IMR-90 (cell line): ENCODE measurements around the gene SKIC3. TPM values are rescaled to one million over a fixed set of nuclear protein-coding genes. Genes with fewer than 3 reads are reported as not detected.

Experiments
- ATAC-seq: fragments of 200-7000 bp; cut with Tn5 transposase; 2 replicates; pipeline ENCODE4 v1.9.1; 2020; ENCODE audit warnings: low read depth, mild to moderate bottlenecking, moderate library complexity
- BruUV-seq: library from RNA; stranded (reverse); fragments of 400-500 nt; replicated peaks from 2 replicates; lab custom pipeline; 2021; lab: Mats Ljungman, UMichigan
- CTCF ChIA-PET: fragments of 300-600 bp; formaldehyde crosslinking; extraction: SDS; loops from one replicate; lab custom pipeline; 2021; ENCODE audit warnings: antibody characterized with exemption; lab: Yijun Ruan, JAX
- POLR2A ChIA-PET: fragments of 300-600 bp; sonication (Branson Sonifier 250); formaldehyde crosslinking; loops from one replicate; lab custom pipeline; 2022; ENCODE audit warnings: antibody characterized with exemption; ENCODE audit not compliant: unreplicated experiment; lab: Charles Lee
- DNase-seq: peaks from one replicate; pipeline ENCODE4 v3.0.0; 2013
- H2AFZ ChIP-seq: replicated peaks from 2 replicates; pipeline ENCODE3; 2013; ENCODE audit warnings: low read length, mild to moderate bottlenecking; ENCODE audit not compliant: poor library complexity
- H2AK5ac ChIP-seq: 2 replicates; pipeline ENCODE4 v1.6.1; 2013; ENCODE audit warnings: low read depth, low read length, inconsistent platforms
- H2AK9ac ChIP-seq: replicated peaks from 2 replicates; pipeline ENCODE3; 2013; ENCODE audit warnings: mild to moderate bottlenecking, low read depth, low read length, moderate library complexity; ENCODE audit not compliant: poor library complexity
- H2BK120ac ChIP-seq: 2 replicates; pipeline ENCODE4 v1.6.1; 2013; ENCODE audit warnings: low read depth, low read length, inconsistent platforms
- H2BK15ac ChIP-seq: 3 replicates; pipeline ENCODE4 v1.6.1; 2013; ENCODE audit warnings: low read depth, low read length, inconsistent platforms
- H2BK20ac ChIP-seq: 2 replicates; pipeline ENCODE4 v1.6.1; 2013; ENCODE audit warnings: low read depth, mild to moderate bottlenecking, inconsistent platforms, low read length, moderate library complexity
- H2BK5ac ChIP-seq: 2 replicates; pipeline ENCODE4 v1.6.1; 2013; ENCODE audit warnings: mild to moderate bottlenecking, low read depth, low read length, inconsistent platforms; ENCODE audit not compliant: poor library complexity, severe bottlenecking
- H3K14ac ChIP-seq: replicated peaks from 2 replicates; pipeline ENCODE4 v1.6.1; 2013; ENCODE audit warnings: low read depth, low read length, inconsistent platforms
- H3K18ac ChIP-seq: 2 replicates; pipeline ENCODE4 v1.6.1; 2013; ENCODE audit warnings: low read depth, low read length, control low read depth
- H3K23ac ChIP-seq: 2 replicates; pipeline ENCODE4 v1.6.1; 2013; ENCODE audit warnings: low read depth, low read length, inconsistent platforms
- H3K27ac ChIP-seq: 2 replicates; pipeline ENCODE4 v1.5.1; 2013; ENCODE audit warnings: mild to moderate bottlenecking, control low read depth, low read length; ENCODE audit not compliant: insufficient read depth
- H3K27me3 ChIP-seq: 2 replicates; pipeline ENCODE4 v1.6.1; 2013; ENCODE audit warnings: low read length; ENCODE audit not compliant: control insufficient read depth, insufficient read depth
- H3K36me3 ChIP-seq: 2 replicates; pipeline ENCODE4 v1.6.1; 2013; ENCODE audit warnings: low read length, mixed read lengths; ENCODE audit not compliant: control insufficient read depth, insufficient read depth
- H3K4ac ChIP-seq: 2 replicates; pipeline ENCODE4 v1.6.1; 2013; ENCODE audit warnings: low read depth, low read length, inconsistent platforms
- H3K4me1 ChIP-seq: 2 replicates; pipeline ENCODE4 v1.6.1; 2013; ENCODE audit warnings: low read length, mixed read lengths; ENCODE audit not compliant: control insufficient read depth, insufficient read depth
- H3K4me2 ChIP-seq: 2 replicates; pipeline ENCODE4 v1.6.1; 2013; ENCODE audit warnings: low read depth, mild to moderate bottlenecking, control low read depth, low read length, moderate library complexity
- H3K4me3 ChIP-seq: 2 replicates; pipeline ENCODE4 v1.5.1; 2013; ENCODE audit warnings: low read depth, mild to moderate bottlenecking, control low read depth, low read length, moderate library complexity; ENCODE audit not compliant: insufficient read depth
- H3K56ac ChIP-seq: 2 replicates; pipeline ENCODE4 v1.6.1; 2013; ENCODE audit warnings: low read length, inconsistent platforms; ENCODE audit not compliant: insufficient read depth; ENCODE audit errors: extremely low read depth
- H3K79me1 ChIP-seq, 2 experiments: 2 replicates each; pipeline ENCODE4 v1.6.1; 2013; ENCODE audit warnings: low read length in 2 of 2, inconsistent platforms in 1 of 2, low read depth in 1 of 2
- H3K9ac ChIP-seq: 2 replicates; pipeline ENCODE4 v1.6.1; 2013; ENCODE audit warnings: low read depth, low read length, control low read depth
- H3K9me1 ChIP-seq: 2 replicates; pipeline ENCODE4 v1.6.1; 2013; ENCODE audit warnings: low read length, inconsistent platforms; ENCODE audit not compliant: insufficient read depth
- H3K9me3 ChIP-seq: 2 replicates; pipeline ENCODE4 v1.6.1; 2013; ENCODE audit warnings: low read length; ENCODE audit not compliant: control insufficient read depth, insufficient read depth
- H4K20me1 ChIP-seq: 2 replicates; pipeline ENCODE4 v1.6.1; 2013; ENCODE audit warnings: low read length, inconsistent platforms; ENCODE audit not compliant: insufficient read depth
- H4K5ac ChIP-seq: 2 replicates; pipeline ENCODE4 v1.6.1; 2013; ENCODE audit warnings: mild to moderate bottlenecking, low read depth, low read length, control low read depth
- H4K8ac ChIP-seq, 2 experiments: 2 replicates each; pipeline ENCODE4 v1.6.1; 2013; ENCODE audit warnings: low read depth in 2 of 2, low read length in 2 of 2, control low read depth in 1 of 2, inconsistent platforms in 1 of 2
- H4K91ac ChIP-seq: 2 replicates; pipeline ENCODE4 v1.6.1; 2013; ENCODE audit warnings: low read depth, low read length, inconsistent platforms; ENCODE audit not compliant: insufficient read depth
- CHD1 ChIP-seq: IDR thresholded peaks from 2 replicates; pipeline ENCODE4 v1.6.1; 2012; ENCODE audit warnings: low read depth, low read length, improper control_type of control experiment
- POLR2A ChIP-seq: IDR thresholded peaks from 2 replicates; pipeline ENCODE4 v1.6.1; 2012; ENCODE audit warnings: mild to moderate bottlenecking, low read depth, low read length
- WGBS, 2 experiments: methylation state at CpG; one replicate each; pipeline versions ENCODE4 v1.1.5 to v1.1.7; 2013; ENCODE audit warnings: missing lambda C conversion rate in 2 of 2; ENCODE audit not compliant: insufficient read length in 1 of 2; ENCODE audit errors: extremely low coverage in 2 of 2; 5-methylcytosine and 5-hydroxymethylcytosine counted together
- dilution Hi-C: fragments of 300-500 bp; cut with HindIII; formaldehyde crosslinking; loops from one replicate; pipeline ENCODE4 v1.14.3; 2018; ENCODE audit warnings: low sequenced_read_pairs; ENCODE audit not compliant: unreplicated experiment
- in situ Hi-C: fragments of 300-500 bp; cut with MboI; formaldehyde crosslinking; loops from 3 replicates; pipeline ENCODE4 v1.14.3; 2019; ENCODE audit warnings: low sequenced_read_pairs, inconsistent platforms, mixed read lengths
- intact Hi-C: fragments of 100-400 bp; cut with micrococcal nuclease; formaldehyde crosslinking; loops from 2 replicates; pipeline ENCODE4 v1.10.0; 2022
- polyA plus RNA-seq, 3 experiments: library from polyadenylated mRNA; depleted of rRNA; stranded (reverse); fragments of >200 nt; gene quantifications; 2 replicates each; pipeline ENCODE4 v1.2.3, GENCODE V29; 2012; ENCODE audit warnings: low replicate concordance in 1 of 3
- total RNA-seq: library from RNA; depleted of rRNA; stranded (reverse); fragments of >200 nt; gene quantifications from 2 replicates; pipeline ENCODE4 v1.2.3, GENCODE V29; 2012

Gene SKIC3
- total and polyA plus RNA-seq, 2 of the 4 experiments (the other 2 are of a cell fraction): 47.1 to 145 TPM

GRCh38 chr5:95518417-95518816 lies 36.4 kb downstream of the SKIC3 start:
- H3K56ac ChIP-seq: no peak overlapping the region
- no peak overlapping the region for H2AK5ac ChIP-seq
- no peak overlapping the region for H2BK120ac ChIP-seq
- no peak overlapping the region for H3K4me2 ChIP-seq
- H2BK5ac ChIP-seq: no peak overlapping the region
- H4K5ac ChIP-seq: no peak overlapping the region
- H2AK9ac ChIP-seq: no peak overlapping the region
- dilution Hi-C loops: no loop called here
- H3K4me1 ChIP-seq: no peaks in the 10 kb centered on the region
- H4K8ac ChIP-seq: no peak overlapping the region
- DNase-seq: no peak
- ChIA-PET POLR2A (no interaction called here), CTCF (interaction anchor here (0.8 kb wide), 1 partner anchor 11 kb away, joined by 3 read pairs; no protein-coding TSS in a partner anchor)
- BruUV-seq: no TSS peak
- no peak overlapping the region for H3K4me3 ChIP-seq
- TF ChIP-seq CHD1: no peak
- no peak for TF ChIP-seq POLR2A
- intact Hi-C loops: no loop called here
- no peak overlapping the region for H3K23ac ChIP-seq
- no peaks in the 10 kb centered on the region for H3K27me3 ChIP-seq
- H3K9me1 ChIP-seq: no peaks in the 10 kb centered on the region; the same call in 1 of the 2 replicates
- in situ Hi-C loops: no loop called here
- H3K9me3 ChIP-seq: no peaks in the 10 kb centered on the region
- H3K14ac ChIP-seq: no peak overlapping the region
- no peak for ATAC-seq
- H2BK20ac ChIP-seq: no peak overlapping the region
- no peak overlapping the region for H3K18ac ChIP-seq
- H4K20me1 ChIP-seq: no peaks in the 10 kb centered on the region
- peaks cover 16% of the 10 kb centered on the region for H3K36me3 ChIP-seq
- H2BK15ac ChIP-seq: no peak overlapping the region
- H2AFZ ChIP-seq: no peak overlapping the region
- H3K9ac ChIP-seq: no peak overlapping the region
- H3K27ac ChIP-seq: no peak overlapping the region
- no CpG with 5 or more reads among the region's 2 CpGs for WGBS, 2 experiments
- peaks cover 0 to 3% of the 10 kb centered on the region in 2 experiments; a peak in 2 of 4 replicates for H3K79me1 ChIP-seq
- no peak overlapping the region for H3K4ac ChIP-seq
- no peak overlapping the region for H4K91ac ChIP-seq
